LNCAP (cell line): ENCODE results near the gene TSBP1.

Experiments used
- CTCF ChIP-seq: fragments of 450-650 bp; IDR thresholded peaks from 2 replicates; pipeline ENCODE4 v1.5.1; 2017; ENCODE audit warnings: mild to moderate bottlenecking

Gene TSBP1

GRCh38 chr6:32252331-32253009, 119.2 kb downstream of the TSBP1 start:
- no peak for TF ChIP-seq CTCF

GRCh38 chr6:32249262-32249661, 122.4 kb downstream of the TSBP1 start:
- TF ChIP-seq CTCF: no peak

DNA sequence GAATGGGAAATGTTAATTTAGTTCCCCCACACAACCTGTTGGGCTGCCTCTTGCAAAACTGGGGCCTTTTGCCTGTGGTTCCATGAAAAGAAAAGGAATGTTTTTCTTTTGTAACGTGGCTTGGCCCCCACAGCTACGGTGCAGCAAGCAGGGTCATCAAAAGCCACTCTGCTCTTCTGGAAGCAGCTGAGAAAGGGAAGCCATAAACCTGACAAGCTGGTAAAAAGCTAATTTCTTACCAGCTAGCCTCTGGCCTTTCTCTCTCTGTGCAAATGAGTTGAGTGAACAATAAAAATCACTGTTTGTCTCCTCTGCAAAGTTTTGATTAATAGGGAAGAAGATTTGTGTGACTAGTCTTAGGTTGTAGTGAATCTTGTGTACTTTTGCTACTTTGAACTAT, 124.3 kb downstream of the TSBP1 start:
- TF ChIP-seq CTCF: no peak

DNA sequence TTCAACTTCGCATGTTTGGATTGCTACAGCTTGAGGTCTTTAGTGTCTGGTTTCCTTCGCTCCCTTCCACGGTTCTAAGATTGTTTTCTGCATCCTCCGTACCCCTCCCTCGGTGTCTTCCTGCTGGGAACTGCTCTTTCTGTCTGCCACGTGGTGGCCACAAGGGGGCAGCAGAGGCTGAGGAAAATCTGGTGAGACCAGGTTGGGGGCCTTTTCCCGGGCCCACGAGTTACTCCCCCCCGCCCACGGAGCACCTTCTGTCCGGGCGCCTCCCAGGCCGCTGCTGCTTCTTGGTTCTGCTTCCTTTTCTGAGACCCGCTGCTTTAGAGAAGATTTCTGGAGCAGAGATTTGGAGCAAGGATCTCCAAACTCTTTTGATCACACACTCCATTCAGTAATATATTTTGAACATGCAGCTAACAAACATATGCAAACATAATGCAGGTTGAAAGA, 126.7 kb downstream of the TSBP1 start:
- TF ChIP-seq CTCF: peak; percentile 83

- no peak for TF ChIP-seq CTCF
Measured at GRCh38 chr6:32244270-32244669, 127.4 kb downstream of the TSBP1 start.
